ENCODE data around the gene COG7. TPM values are rescaled to one million over a fixed set of nuclear protein-coding genes. Genes with fewer than 3 reads are reported as not detected.

The COG7 gene
- total RNA-seq: 22.0 and 29.5 TPM in 2 replicates

GRCh38 chr16:23452572-23453337, at the start of gene COG7:
COG7 (minus strand) TSS chr16:23453189; CDS start chr16:23452994, 195 bp downstream.

Other genes starting within 250 kb of the COG7 start
- gene SCNN1B, start 150.9 kb downstream of the COG7 start, total RNA-seq: not detected in 2 replicates
- gene GGA2, start 57.3 kb upstream of the COG7 start, total RNA-seq: 30.0 and 44.7 TPM in 2 replicates
- gene EARS2, start 104.2 kb upstream of the COG7 start, total RNA-seq: 40.1 and 61.9 TPM in 2 replicates
- 149 and 167 TPM in 2 replicates for gene UBFD1, start 104.5 kb upstream of the COG7 start, total RNA-seq
- 50.1 and 78.1 TPM in 2 replicates for gene NDUFAB1, start 143.1 kb upstream of the COG7 start, total RNA-seq
- gene PALB2, start 188.1 kb upstream of the COG7 start, total RNA-seq: 10.1 and 10.4 TPM in 2 replicates
- gene DCTN5, start 188.3 kb upstream of the COG7 start, total RNA-seq: 102 and 117 TPM in 2 replicates
- 3.3 and 13.5 TPM in 2 replicates for gene PLK1, start 225.7 kb upstream of the COG7 start, total RNA-seq

Measured in smooth muscle cell of the umbilical artery (primary cell).